Measurements from ENCODE around the gene ALDH3B2.

DNA sequence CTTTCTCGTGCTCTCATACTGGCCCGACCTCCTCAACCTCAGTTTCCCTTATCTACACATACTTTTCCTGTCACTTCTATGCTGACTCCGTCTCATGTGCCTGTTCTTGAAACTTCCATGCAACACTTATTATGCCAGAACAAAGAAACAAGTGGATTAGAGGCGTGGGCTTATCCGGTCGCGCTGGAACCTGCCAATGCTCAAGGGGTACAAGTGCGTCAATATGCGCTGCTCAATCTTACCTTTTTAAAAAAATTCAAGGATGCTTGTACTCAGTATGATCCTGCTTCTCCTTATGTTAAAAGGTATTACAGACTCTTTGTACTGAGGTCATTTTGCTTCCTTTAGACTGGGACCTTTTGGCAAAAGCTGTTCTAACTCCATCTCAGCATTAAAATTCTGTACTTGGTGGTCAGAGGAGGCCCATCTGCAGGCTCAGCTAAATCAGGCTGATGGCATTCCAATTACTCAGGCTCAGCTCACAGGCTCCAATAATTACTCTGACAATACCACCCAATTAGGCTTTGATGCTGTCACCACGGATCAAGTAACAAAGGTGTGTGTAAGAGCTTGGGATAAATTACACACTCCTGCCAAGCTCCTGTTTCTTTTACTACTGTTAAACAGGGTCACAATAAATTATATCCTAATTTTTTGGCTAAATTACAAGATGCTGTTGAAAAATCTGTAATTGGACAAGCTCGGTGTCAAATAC lies 26.3 kb upstream of the ALDH3B2 start:
- TF ChIP-seq POLR2AphosphoS5 (IDR thresholded peaks at IDR 0.05) (no peak), POLR2A (IDR thresholded peaks at IDR 0.05) (no peak), EP300 (IDR thresholded peaks at IDR 0.05) (no peak)
- TF ChIP-seq, protein P1, sequence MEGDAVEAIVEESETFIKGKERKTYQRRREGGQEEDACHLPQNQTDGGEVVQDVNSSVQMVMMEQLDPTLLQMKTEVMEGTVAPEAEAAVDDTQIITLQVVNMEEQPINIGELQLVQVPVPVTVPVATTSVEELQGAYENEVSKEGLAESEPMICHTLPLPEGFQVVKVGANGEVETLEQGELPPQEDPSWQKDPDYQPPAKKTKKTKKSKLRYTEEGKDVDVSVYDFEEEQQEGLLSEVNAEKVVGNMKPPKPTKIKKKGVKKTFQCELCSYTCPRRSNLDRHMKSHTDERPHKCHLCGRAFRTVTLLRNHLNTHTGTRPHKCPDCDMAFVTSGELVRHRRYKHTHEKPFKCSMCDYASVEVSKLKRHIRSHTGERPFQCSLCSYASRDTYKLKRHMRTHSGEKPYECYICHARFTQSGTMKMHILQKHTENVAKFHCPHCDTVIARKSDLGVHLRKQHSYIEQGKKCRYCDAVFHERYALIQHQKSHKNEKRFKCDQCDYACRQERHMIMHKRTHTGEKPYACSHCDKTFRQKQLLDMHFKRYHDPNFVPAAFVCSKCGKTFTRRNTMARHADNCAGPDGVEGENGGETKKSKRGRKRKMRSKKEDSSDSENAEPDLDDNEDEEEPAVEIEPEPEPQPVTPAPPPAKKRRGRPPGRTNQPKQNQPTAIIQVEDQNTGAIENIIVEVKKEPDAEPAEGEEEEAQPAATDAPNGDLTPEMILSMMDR (IDR thresholded peaks at IDR 0.05): no peak

All from stomach (tissue), 4 donors.